Activated CD4-positive, alpha-beta memory T cell treated with anti-CD3 and anti-CD28 coated beads for 36 hours (primary cell): ENCODE data around the gene IRF9. TPM values are rescaled to one million over a fixed set of nuclear protein-coding genes. Genes with fewer than 3 reads are reported as not detected.

Experiments
- CTCF ChIA-PET: fragments of 350-600 bp; sonication (Branson Sonifier 250); formaldehyde crosslinking; loops from one replicate; lab custom pipeline; 2021; ENCODE audit warnings: antibody characterized with exemption, inconsistent platforms; lab: Charles Lee
- POLR2A ChIA-PET: fragments of 350-600 bp; sonication (Branson Sonifier 250); formaldehyde crosslinking; loops from one replicate; lab custom pipeline; 2021; ENCODE audit warnings: antibody characterized with exemption; lab: Charles Lee
- DNase-seq: peaks from one replicate; pipeline ENCODE4 v3.0.0-alpha.2; 2020
- H3K27ac Mint-ChIP-seq: one replicate; pipeline ENCODE4 v1.8.0; 2021; ENCODE audit warnings: mixed read lengths
- H3K27me3 Mint-ChIP-seq: one replicate; pipeline ENCODE4 v1.8.0; 2021; ENCODE audit warnings: mixed read lengths
- H3K36me3 Mint-ChIP-seq: one replicate; pipeline ENCODE4 v1.8.0; 2021; ENCODE audit warnings: mixed read lengths
- H3K4me1 Mint-ChIP-seq: one replicate; pipeline ENCODE4 v1.8.0; 2021; ENCODE audit warnings: low read depth, mixed read lengths
- H3K4me3 Mint-ChIP-seq: one replicate; pipeline ENCODE4 v1.8.0; 2021; ENCODE audit warnings: mild to moderate bottlenecking, mixed read lengths
- H3K9me3 Mint-ChIP-seq: one replicate; pipeline ENCODE4 v1.8.0; 2021; ENCODE audit warnings: mixed read lengths
- intact Hi-C: fragments of 100-400 bp; cut with micrococcal nuclease; formaldehyde crosslinking; loops from one replicate; pipeline ENCODE4 v1.15.1; 2023
- total RNA-seq, 2 experiments: library from RNA; stranded (reverse); gene quantifications; one replicate each; pipeline ENCODE4 v1.2.3, GENCODE V29; 2021

Gene IRF9
- total RNA-seq, 2 experiments from 2014 or later = 158 to 172 TPM

GRCh38 chr14:24121210-24121609, 39.9 kb upstream of the IRF9 start:
- no peaks in the 10 kb centered on the region for H3K27me3 Mint-ChIP-seq
- intact Hi-C loops = no loop called here
- CTCF ChIA-PET = no interaction called here
- H3K4me1 Mint-ChIP-seq = peaks cover 11% of the 10 kb centered on the region
- H3K4me3 Mint-ChIP-seq = no peak overlapping the region
- H3K36me3 Mint-ChIP-seq = peaks cover 40% of the 10 kb centered on the region
- POLR2A ChIA-PET = interaction anchor here (0.8 to 1.0 kb wide), 2 partner anchors 13 kb away, joined by 3 to 4 read pairs; no protein-coding TSS in a partner anchor
- DNase-seq = no peak
- no peak overlapping the region for H3K27ac Mint-ChIP-seq
- no peaks in the 10 kb centered on the region for H3K9me3 Mint-ChIP-seq

GRCh38 chr14:24122416-24122815, 38.6 kb upstream of the IRF9 start:
- Mint-ChIP-seq H3K27ac (no peak overlapping the region), H3K27me3 (no peaks in the 10 kb centered on the region), H3K4me1 (no peaks in the 10 kb centered on the region), H3K4me3 (no peak overlapping the region), H3K36me3 (peaks cover 33% of the 10 kb centered on the region), H3K9me3 (no peaks in the 10 kb centered on the region)
- POLR2A ChIA-PET = no interaction called here
- CTCF ChIA-PET = no interaction called here
- no peak for DNase-seq
- intact Hi-C loops = no loop called here

GRCh38 chr14:24122898-24123297, 38.2 kb upstream of the IRF9 start:
- CTCF ChIA-PET = interaction anchor here (1.5 kb wide), 1 partner anchor 13 kb away, joined by 3 read pairs; the partner anchor contains the start of gene PSME1

GRCh38 chr14:24123424-24124417, 37.3 kb upstream of the IRF9 start:
- intact Hi-C loops = no loop called here
- no peaks in the 10 kb centered on the region for H3K27me3 Mint-ChIP-seq
- H3K27ac Mint-ChIP-seq = no peak overlapping the region
- no peak overlapping the region for H3K4me3 Mint-ChIP-seq
- DNase-seq = no peak
- no peaks in the 10 kb centered on the region for H3K4me1 Mint-ChIP-seq
- no peaks in the 10 kb centered on the region for H3K9me3 Mint-ChIP-seq
- H3K36me3 Mint-ChIP-seq = peaks cover 25% of the 10 kb centered on the region
- ChIA-PET CTCF (interaction anchor here (0.8 to 1.5 kb wide), 4 partner anchors 12 to 38 kb away, joined by 3 to 5 read pairs (median 4); partner anchors contain the start of genes IRF9 and PSME1), POLR2A (interaction anchor here (0.6 to 4.9 kb wide), 3 partner anchors 8 to 91 kb away, joined by 3 to 27 read pairs (median 4); partner anchors contain the start of genes DCAF11, NRL and PSME1)

More at GRCh38 chr14:24122898-24123297, 38.2 kb upstream of the IRF9 start:
- no peaks in the 10 kb centered on the region for H3K4me1 Mint-ChIP-seq
- POLR2A ChIA-PET = no interaction called here
- H3K9me3 Mint-ChIP-seq = no peaks in the 10 kb centered on the region
- H3K36me3 Mint-ChIP-seq = peaks cover 29% of the 10 kb centered on the region
- H3K27ac Mint-ChIP-seq = no peak overlapping the region
- H3K4me3 Mint-ChIP-seq = no peak overlapping the region
- no peaks in the 10 kb centered on the region for H3K27me3 Mint-ChIP-seq
- DNase-seq = no peak
- intact Hi-C loops = no loop called here

- Mint-ChIP-seq H3K27me3 (no peaks in the 10 kb centered on the region), H3K27ac (no peak overlapping the region), H3K4me3 (no peak overlapping the region), H3K4me1 (peaks cover 5% of the 10 kb centered on the region), H3K9me3 (no peaks in the 10 kb centered on the region), H3K36me3 (peaks cover 9% of the 10 kb centered on the region)
- POLR2A ChIA-PET = interaction anchor here (1.2 to 4.9 kb wide), 3 partner anchors 9 to 20 kb away, joined by 3 to 27 read pairs (median 8); partner anchors contain the start of genes DCAF11, NRL, PSME1 and PSME2
- intact Hi-C loops = no loop called here
- DNase-seq = no peak
- CTCF ChIA-PET = interaction anchor here (0.6 to 1.7 kb wide), 2 partner anchors 17 to 19 kb away, joined by 3 read pairs; no protein-coding TSS in a partner anchor
Observed at GRCh38 chr14:24126939-24127338, 34.1 kb upstream of the IRF9 start.

- CTCF ChIA-PET = interaction anchor here (0.6 to 1.7 kb wide), 2 partner anchors 18 to 19 kb away, joined by 3 read pairs; no protein-coding TSS in a partner anchor
- DNase-seq = no peak
- no peak overlapping the region for H3K27ac Mint-ChIP-seq
- H3K27me3 Mint-ChIP-seq = no peaks in the 10 kb centered on the region
- intact Hi-C loops = no loop called here
- H3K9me3 Mint-ChIP-seq = no peaks in the 10 kb centered on the region
- H3K4me1 Mint-ChIP-seq = peaks cover 12% of the 10 kb centered on the region
- POLR2A ChIA-PET = interaction anchor here (4.9 kb wide), 1 partner anchor 12 kb away, joined by 27 read pairs; the partner anchor contains the start of genes DCAF11 and NRL
- H3K4me3 Mint-ChIP-seq = no peak overlapping the region
- H3K36me3 Mint-ChIP-seq = peaks cover 5% of the 10 kb centered on the region
Observed at GRCh38 chr14:24127673-24128072, 33.4 kb upstream of the IRF9 start.

- ChIA-PET POLR2A (interaction anchor here (0.6 kb wide), 1 partner anchor 17 kb away, joined by 3 read pairs; the partner anchor contains the start of gene PSME2), CTCF (interaction anchor here (0.7 kb wide), 1 partner anchor 38 kb away, joined by 3 read pairs; no protein-coding TSS in a partner anchor)
- Mint-ChIP-seq H3K27ac (no peak overlapping the region), H3K4me3 (no peak overlapping the region), H3K36me3 (no peaks in the 10 kb centered on the region), H3K9me3 (no peaks in the 10 kb centered on the region), H3K27me3 (no peaks in the 10 kb centered on the region), H3K4me1 (peaks cover 18% of the 10 kb centered on the region)
- intact Hi-C loops = no loop called here
- no peak for DNase-seq
Observed at GRCh38 chr14:24129410-24129998, 31.6 kb upstream of the IRF9 start.

GRCh38 chr14:24130380-24130716, 30.7 kb upstream of the IRF9 start, which contains the start of gene FITM1:
Gene FITM1 (plus strand): TSS chr14:24130659. CDS start chr14:24131564, 905 bp downstream.
- no peak for DNase-seq
- H3K4me3 Mint-ChIP-seq = no peak within 1 kb of the TSS
- ChIA-PET POLR2A (no interaction called here), CTCF (interaction anchor here (0.8 to 0.9 kb wide), 2 partner anchors 11 to 72 kb away, joined by 3 read pairs; partner anchors contain the start of gene EMC9)
- peaks cover 22% of the 10 kb centered on the region for H3K4me1 Mint-ChIP-seq
- no peaks in the 10 kb centered on the region for H3K36me3 Mint-ChIP-seq
- intact Hi-C loops = no loop called here
- no peaks in the 10 kb centered on the region for H3K27me3 Mint-ChIP-seq
- H3K27ac Mint-ChIP-seq = no peak within 1 kb of the TSS
- no peaks in the 10 kb centered on the region for H3K9me3 Mint-ChIP-seq

- H3K4me1 Mint-ChIP-seq = peaks cover 24% of the 10 kb centered on the region
- intact Hi-C loops = no loop called here
- H3K4me3 Mint-ChIP-seq = no peak overlapping the region
- no peak overlapping the region for H3K27ac Mint-ChIP-seq
- CTCF ChIA-PET = interaction anchor here (0.6 to 0.9 kb wide), 3 partner anchors 10 to 167 kb away, joined by 3 read pairs; partner anchors contain the start of gene EMC9
- POLR2A ChIA-PET = no interaction called here
- no peaks in the 10 kb centered on the region for H3K27me3 Mint-ChIP-seq
- no peaks in the 10 kb centered on the region for H3K9me3 Mint-ChIP-seq
- H3K36me3 Mint-ChIP-seq = no peaks in the 10 kb centered on the region
- DNase-seq = no peak
Observed at GRCh38 chr14:24130717-24131548, 30.1 kb upstream of the IRF9 start.

GRCh38 chr14:24131549-24131966, 29.5 kb upstream of the IRF9 start:
- no peak overlapping the region for H3K4me3 Mint-ChIP-seq
- H3K4me1 Mint-ChIP-seq = peaks cover 24% of the 10 kb centered on the region
- POLR2A ChIA-PET = no interaction called here
- intact Hi-C loops = no loop called here
- no peak for DNase-seq
- H3K27me3 Mint-ChIP-seq = no peaks in the 10 kb centered on the region
- peaks cover 2% of the 10 kb centered on the region for H3K36me3 Mint-ChIP-seq
- peak overlapping the region; percentile 72 for H3K27ac Mint-ChIP-seq
- CTCF ChIA-PET = interaction anchor here (1.3 kb wide), 1 partner anchor 17 kb away, joined by 3 read pairs; the partner anchor contains the start of genes DCAF11 and NRL
- H3K9me3 Mint-ChIP-seq = no peaks in the 10 kb centered on the region
